Osteocyte (in vitro differentiated cells): ENCODE results near the gene VEGFD. TPM values are rescaled to one million over a fixed set of nuclear protein-coding genes. Genes with fewer than 3 reads are reported as not detected.

Source experiments
- DNase-seq: peaks from one replicate; pipeline ENCODE4 v3.0.0; 2021; ENCODE audit warnings: mixed read lengths; ENCODE audit not compliant: unreplicated experiment; ENCODE audit errors: extremely low spot score
- H3K27ac Mint-ChIP-seq: one replicate; pipeline ENCODE4 v1.8.0; 2021; ENCODE audit warnings: mild to moderate bottlenecking, mixed read lengths; ENCODE audit not compliant: unreplicated experiment
- H3K27me3 Mint-ChIP-seq: one replicate; pipeline ENCODE4 v1.8.0; 2021; ENCODE audit warnings: mixed read lengths; ENCODE audit not compliant: unreplicated experiment
- H3K36me3 Mint-ChIP-seq: one replicate; pipeline ENCODE4 v1.8.0; 2021; ENCODE audit warnings: mixed read lengths; ENCODE audit not compliant: unreplicated experiment
- H3K4me1 Mint-ChIP-seq: one replicate; pipeline ENCODE4 v1.8.0; 2021; ENCODE audit warnings: mixed read lengths; ENCODE audit not compliant: unreplicated experiment
- H3K4me3 Mint-ChIP-seq: one replicate; pipeline ENCODE4 v1.8.0; 2021; ENCODE audit warnings: mild to moderate bottlenecking, moderate library complexity, mixed read lengths; ENCODE audit not compliant: unreplicated experiment
- H3K9me3 Mint-ChIP-seq: one replicate; pipeline ENCODE4 v1.8.0; 2021; ENCODE audit warnings: mixed read lengths; ENCODE audit not compliant: unreplicated experiment
- total RNA-seq: library from RNA; stranded (reverse); gene quantifications from 2 replicates; pipeline ENCODE4 v1.2.1, GENCODE V29; 2021
- TF ChIP-seq, protein P1 (sequence below): fragments of 200-600 bp; sonication (generic); IDR thresholded peaks from 2 replicates; pipeline ENCODE4 v1.5.0; 2021; ENCODE audit warnings: antibody characterized with exemption, mild to moderate bottlenecking, moderate library complexity

The VEGFD gene
- total RNA-seq, 1 donor from 2014 or later: 0.27 TPM

DNA sequence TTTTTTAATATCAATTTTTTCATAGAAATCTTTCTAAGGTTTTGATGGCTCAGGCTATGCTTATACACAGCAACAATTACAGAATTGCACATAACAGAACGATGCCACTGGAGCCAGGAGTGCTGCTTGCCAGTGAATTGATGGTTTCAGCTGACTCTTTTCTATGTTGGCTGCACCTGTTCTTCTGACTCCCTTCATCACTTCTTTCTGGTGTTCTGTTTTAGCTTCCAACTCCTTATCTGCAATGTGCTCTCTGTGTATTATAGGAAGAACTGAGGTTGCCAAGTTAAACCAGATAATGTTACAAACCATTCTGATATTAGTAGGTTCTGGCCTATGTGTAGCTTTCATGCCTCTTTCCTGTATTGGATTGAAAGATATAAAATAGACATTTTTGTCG is 11.6 kb upstream of the VEGFD start:
- Mint-ChIP-seq H3K4me1 (no peaks in the 10 kb centered on the region), H3K9me3 (no peaks in the 10 kb centered on the region), H3K36me3 (peaks cover 6% of the 10 kb centered on the region), H3K27me3 (no peaks in the 10 kb centered on the region), H3K27ac (no peak overlapping the region), H3K4me3 (no peak overlapping the region)
- TF ChIP-seq, protein P1, sequence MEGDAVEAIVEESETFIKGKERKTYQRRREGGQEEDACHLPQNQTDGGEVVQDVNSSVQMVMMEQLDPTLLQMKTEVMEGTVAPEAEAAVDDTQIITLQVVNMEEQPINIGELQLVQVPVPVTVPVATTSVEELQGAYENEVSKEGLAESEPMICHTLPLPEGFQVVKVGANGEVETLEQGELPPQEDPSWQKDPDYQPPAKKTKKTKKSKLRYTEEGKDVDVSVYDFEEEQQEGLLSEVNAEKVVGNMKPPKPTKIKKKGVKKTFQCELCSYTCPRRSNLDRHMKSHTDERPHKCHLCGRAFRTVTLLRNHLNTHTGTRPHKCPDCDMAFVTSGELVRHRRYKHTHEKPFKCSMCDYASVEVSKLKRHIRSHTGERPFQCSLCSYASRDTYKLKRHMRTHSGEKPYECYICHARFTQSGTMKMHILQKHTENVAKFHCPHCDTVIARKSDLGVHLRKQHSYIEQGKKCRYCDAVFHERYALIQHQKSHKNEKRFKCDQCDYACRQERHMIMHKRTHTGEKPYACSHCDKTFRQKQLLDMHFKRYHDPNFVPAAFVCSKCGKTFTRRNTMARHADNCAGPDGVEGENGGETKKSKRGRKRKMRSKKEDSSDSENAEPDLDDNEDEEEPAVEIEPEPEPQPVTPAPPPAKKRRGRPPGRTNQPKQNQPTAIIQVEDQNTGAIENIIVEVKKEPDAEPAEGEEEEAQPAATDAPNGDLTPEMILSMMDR: no peak
- DNase-seq: no peak

DNA sequence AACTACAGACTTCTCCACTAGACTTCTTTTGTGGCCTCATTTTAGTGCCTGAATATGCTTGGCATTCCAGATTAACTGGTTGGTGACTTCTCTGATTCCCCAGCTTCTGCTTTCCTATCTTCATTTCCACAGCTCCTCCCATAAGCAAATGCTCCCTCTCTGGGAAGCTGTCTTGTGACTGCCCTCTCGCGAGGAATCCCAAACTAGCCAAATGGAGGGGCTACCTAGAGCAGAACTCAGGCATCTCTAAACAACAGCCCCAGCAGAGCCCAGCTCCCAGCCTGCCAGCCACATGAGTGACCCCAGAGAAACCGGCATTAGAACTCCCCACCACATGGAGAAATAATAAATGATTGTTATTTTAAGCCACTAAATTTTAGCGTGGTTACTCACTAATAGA is 7.6 kb upstream of the VEGFD start:
- Mint-ChIP-seq H3K4me3 (no peak overlapping the region), H3K4me1 (no peaks in the 10 kb centered on the region), H3K9me3 (no peaks in the 10 kb centered on the region), H3K27me3 (no peaks in the 10 kb centered on the region), H3K27ac (no peak overlapping the region), H3K36me3 (peaks cover 8% of the 10 kb centered on the region)
- DNase-seq: no peak
- TF ChIP-seq, protein P1: no peak

DNA sequence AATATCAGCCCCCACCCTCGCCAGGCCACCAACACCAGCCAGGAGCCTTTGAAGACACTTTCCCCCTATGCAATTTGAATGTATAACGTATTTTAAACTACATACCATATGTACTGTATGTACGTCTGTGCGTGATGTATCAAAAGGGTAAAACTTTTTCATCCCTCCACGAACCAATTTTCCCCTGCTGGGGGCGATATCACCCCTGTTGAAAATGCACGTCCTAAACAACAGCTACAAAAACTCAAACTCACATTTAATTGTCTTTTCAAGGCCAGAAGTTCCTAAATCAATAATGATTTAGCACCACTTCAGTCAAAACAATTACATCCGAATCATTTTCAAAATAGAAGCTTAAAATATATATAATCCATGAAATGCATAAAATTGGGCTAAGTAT is 1.4 kb downstream of the VEGFD start:
- Mint-ChIP-seq H3K27me3 (no peaks in the 10 kb centered on the region), H3K36me3 (peaks cover 4% of the 10 kb centered on the region), H3K4me3 (no peak overlapping the region), H3K27ac (no peak overlapping the region), H3K9me3 (no peaks in the 10 kb centered on the region), H3K4me1 (no peaks in the 10 kb centered on the region)
- TF ChIP-seq, protein P1: no peak
- no peak for DNase-seq

DNA sequence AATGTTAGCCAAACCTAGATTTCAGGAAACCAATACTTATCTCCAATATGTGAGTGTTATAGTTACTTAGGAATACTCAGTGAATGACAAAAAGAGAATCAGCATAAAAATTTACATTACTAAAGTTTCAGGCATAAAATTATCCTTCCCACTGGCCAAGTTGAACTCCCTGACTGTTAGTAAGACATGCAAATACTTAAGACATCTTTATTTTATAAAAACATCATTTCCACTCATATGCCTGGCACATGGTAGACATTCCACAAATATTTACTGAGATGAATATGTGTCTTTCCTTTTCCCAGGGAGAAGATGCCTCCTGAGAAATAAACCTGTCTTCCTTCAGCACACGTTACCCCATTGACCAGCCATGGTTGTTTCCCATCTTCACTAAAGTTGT is 7.3 kb downstream of the VEGFD start:
- Mint-ChIP-seq H3K4me3 (no peak overlapping the region), H3K9me3 (peaks cover 4% of the 10 kb centered on the region), H3K4me1 (peaks cover 11% of the 10 kb centered on the region), H3K27ac (no peak overlapping the region), H3K36me3 (no peaks in the 10 kb centered on the region), H3K27me3 (no peaks in the 10 kb centered on the region)
- TF ChIP-seq, protein P1: no peak
- no peak for DNase-seq

DNA sequence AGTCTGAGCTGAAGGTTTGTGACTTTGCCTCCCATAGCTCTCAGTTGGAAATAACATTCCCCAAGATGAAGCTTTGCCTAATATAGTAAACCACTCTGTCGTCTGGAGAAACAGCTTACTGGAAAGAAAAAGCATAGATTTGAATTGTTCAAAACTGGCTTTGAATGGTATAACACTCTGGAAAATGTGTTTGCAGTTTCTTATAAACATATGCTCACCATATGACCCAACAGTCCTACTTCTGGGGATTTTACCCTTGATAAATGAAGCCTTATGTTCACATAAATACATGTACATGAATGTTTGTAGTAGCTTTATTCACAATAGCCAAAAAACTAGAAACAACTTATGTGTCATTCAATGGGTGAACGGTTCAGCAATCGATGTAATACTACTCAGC is 10.2 kb downstream of the VEGFD start:
- Mint-ChIP-seq H3K36me3 (no peaks in the 10 kb centered on the region), H3K27me3 (peaks cover 3% of the 10 kb centered on the region), H3K4me3 (no peak overlapping the region), H3K27ac (no peak overlapping the region), H3K4me1 (peaks cover 11% of the 10 kb centered on the region), H3K9me3 (peaks cover 4% of the 10 kb centered on the region)
- TF ChIP-seq, protein P1: no peak
- DNase-seq: no peak
